GM18907 (cell line): Measurements from ENCODE around the gene CDSN.
"Not testable (repeated sequence)": the region's sequence is repeated elsewhere in the genome, so short reads cannot be mapped to it uniquely, and the experiment has no call there.

Experiments
- ATAC-seq: cut with Tn5 transposase; IDR thresholded peaks from one replicate; pipeline ENCODE4 v1.9.1; 2021; ENCODE audit warnings: mild to moderate bottlenecking, moderate library complexity; ENCODE audit not compliant: unreplicated experiment

CDSN gene

DNA sequence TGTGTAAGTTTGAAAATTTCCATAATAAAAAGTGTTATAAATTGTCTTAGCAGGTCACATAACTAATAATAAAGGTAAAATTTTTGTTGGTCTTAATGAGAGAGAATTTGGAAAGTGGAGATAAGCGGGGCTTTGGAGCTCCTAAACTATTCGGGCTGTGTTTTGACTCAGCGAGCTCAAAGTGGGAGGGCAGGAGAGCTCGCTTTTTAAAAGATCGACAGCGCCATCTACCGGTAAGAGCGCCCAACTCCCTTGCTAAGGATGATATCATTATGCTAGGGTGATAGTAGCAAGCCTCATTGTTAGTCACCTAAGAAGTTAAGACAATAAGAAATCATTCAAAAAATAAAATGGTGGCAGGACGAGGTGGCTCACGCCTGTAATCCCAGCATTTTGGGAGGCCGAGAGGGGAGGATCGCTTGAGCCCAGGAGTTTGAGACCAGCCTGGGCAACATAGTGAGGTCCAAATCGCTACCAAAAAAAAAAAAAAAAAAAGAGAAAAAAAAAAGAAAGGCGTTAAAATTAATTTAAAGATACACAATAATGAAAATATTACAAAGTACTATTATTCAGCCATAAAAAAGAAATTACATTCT, 32.7 kb downstream of the CDSN start:
- no peak for ATAC-seq

DNA sequence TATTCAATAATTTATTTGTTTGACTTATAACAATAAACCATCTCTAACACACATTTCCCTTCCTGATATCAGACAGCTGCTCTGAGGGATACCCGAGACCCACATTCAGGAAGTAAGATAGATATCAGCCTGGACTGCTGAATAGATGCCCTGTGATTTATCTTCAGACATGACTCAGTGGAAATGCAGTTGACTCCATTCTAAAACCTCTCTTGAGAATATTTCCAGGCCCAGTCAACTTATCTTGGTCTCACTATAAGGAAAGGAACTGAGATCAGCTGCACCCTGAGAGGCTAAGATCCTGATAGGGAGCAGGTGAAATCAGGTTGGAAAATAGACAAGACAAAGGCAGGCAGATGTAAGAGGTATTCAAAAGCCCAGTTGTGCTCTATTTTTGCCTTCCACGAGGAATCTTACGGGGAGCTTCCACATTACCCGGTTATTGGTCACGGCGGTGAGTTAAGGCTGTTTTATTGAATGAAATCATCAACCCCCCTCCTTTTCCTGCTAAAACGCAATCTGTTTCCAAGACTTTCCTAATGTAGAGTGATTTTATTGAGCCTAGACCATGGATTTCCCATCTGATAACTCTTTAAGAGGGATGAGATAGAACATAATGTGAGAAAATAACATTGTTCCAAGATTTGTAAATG, 33.3 kb downstream of the CDSN start:
- no peak for ATAC-seq

DNA sequence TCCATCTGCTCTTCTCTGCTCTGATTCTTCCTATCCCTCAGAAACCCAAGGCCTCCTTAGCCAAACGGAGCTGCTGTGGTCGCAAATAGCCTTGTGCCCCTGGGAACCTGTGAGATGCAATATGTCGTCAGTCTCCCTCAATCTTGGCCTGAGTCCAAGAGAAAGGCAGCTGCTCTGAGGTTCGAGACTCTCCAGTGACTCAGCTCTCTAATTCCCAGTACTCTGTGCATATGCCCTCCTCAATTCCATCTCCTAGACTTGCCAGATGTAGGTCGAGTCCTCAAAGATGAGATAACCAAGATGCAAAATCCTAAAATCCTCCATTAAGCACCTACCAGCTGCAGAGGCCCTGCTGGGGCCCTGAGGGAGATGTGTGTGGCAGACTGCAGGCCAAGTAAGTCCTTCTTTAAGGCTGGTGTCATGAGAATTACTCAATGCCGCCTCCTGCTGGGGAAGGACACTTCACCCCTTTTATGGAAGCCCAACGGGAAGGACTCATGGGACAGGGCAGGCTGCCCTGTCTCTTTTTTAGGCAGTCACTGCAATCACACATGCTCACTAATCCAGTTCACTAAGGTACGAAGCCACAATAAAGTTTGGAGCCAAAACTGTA, 36.4 kb downstream of the CDSN start:
- ATAC-seq, result no peak

DNA sequence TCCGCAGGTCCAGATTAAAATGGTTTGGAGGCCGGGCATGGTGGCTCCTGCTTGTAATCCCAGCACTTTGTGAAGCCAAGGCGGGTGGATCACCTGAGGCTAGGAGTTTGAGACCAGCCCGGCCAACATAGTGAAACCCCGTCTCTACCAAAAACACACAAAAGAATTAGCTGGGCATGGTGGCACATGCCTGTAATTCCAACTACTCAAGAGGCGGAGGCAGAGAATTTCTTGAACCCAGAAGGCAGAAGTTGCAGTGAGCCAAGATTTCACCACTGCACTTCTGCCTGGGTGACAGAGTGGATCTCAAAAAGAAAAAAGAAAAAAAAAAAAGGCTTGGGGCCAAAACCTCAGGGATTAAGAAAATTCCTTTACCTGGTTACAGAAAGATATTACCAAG, 38.4 kb downstream of the CDSN start:
- ATAC-seq, result no peak

DNA sequence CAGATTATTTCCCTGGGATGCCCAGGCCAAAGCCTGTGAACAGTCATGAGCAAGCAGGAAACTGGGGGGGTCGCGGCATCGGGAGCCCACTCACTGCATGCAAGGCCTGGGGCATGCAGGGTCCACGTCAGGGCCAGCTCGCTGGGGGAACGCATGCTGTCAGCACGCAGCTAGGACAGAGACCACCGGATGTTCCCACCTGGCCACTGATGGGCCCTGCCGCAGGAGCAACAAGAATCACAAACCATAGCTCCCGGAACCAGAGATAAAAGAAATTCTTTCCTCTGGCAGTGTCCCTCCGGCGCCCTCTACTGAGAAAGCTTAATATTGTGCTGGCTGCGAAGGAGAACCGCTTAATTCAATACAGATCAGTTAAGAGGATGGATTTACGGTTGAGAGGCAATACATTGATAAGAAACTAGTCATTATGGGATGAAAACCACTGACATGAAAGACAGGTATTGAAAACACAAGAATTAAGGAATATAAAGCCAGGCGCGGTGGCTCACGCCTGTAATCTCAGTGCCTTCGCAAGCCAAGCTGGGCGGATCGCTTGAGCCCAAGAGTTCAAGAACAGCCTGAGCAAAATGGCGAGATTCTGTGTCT, 40.5 kb downstream of the CDSN start:
- no peak for ATAC-seq

DNA sequence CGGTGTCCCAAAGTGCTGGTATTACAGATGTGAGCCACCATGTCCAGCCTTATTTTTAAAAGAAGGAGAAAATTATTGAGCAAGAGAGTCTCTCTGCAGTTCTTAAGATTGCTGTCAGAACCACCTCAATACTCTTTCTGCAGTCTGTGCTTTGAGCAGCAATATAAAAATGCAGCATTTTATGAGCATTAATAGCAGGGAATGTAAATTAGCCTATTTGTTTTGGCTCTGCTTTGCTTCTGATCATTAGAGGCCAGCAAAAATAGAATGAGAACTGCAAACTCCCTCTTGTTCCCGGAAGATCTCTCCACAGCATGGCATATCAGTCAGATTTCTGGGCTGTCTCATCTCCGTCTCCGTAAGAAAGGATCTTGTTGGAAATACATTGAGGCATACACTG, 43.6 kb downstream of the CDSN start:
- ATAC-seq, result no peak

DNA sequence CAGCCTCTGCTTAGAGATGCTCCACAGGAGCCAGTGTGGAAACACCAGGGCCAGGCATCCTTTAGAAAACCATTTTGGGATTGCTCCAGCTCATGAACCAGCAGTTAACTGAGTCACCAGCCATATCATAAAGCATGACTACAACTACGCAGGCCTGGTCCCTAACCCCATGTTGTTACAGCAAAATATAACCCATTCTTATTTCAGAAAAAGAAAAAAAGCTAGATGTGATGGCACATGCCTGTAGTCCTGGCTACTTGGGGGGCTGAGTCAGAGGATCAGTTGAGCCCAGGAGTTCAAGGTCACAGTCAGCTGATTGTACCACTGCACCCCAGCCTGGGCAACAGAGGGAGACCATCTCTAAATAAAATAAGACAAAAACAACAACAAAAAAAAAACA, 44.7 kb downstream of the CDSN start:
- ATAC-seq, result no peak

DNA sequence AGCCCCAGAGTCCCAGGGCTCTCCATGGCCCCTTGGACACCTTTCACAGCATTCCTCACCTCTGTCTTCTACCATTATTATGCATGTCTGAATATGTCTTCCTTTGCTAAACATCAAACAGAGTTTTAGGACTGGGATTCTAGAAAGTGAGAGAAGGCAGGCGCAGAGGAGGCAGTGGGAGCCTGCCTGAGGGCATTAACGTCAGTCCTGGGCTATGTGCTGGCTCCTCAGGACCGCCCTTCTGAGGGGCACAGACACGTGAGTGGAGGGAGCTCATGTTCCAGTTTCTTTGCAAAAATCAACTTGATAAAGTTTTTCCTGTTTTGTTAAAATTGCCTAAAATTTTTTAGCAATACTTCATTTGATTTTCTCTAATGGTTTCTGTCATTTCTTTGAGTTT, 45.8 kb downstream of the CDSN start:
- no peak for ATAC-seq

DNA sequence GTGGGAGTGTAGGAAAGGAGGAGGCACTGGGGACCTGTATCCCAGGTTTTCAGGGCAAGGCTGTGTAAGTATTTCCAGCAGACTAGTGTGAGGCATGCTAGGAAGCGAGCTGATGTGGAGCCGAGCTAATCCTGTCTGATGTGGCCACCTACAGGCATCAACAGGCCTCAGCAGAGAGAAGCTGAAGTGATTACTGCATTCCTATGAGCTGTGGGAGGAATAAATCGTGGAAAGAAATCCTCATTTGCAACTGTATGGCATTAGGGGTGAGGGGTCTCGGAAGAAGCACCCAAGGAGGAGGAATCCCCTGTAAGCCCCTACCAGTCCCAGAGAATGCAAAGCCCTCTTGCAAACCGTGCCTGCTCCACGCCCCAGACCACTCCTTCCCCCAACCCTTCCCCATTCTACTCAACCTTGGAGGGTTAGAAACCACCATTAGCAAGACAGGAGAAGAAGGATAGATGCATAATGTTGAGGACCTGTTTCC, 49.5 kb downstream of the CDSN start:
- no peak for ATAC-seq

DNA sequence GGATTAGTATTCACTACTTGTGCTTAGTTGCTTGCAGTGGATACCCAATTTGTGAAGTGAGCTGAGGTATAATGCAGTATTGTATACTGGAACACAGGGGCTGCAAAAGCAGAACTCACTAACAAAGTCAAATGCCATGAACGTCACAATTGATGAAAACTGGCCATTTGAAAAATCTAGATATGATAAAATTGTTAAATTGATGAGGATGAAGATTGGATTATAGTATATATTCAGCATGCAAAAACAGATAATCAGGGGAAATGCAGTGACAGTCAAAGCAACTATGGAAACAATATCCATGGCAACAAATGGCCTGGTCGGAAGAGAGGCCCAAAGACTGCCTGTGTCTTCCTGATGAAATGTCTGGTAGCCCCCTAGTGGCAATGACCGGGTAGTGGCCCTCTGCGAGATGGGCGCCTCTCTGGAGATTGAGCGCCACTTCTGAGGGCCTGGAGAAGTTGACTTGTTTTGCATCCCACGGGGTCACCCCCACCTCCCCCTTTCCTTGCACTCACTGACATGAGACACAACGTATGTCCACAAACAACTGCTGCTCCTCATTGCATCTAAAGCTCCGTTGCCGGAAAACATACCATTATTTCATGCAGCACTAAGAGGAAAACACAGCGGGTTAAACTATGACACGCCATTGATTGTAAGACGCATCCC, 51.4 kb downstream of the CDSN start:
- ATAC-seq, result no peak

DNA sequence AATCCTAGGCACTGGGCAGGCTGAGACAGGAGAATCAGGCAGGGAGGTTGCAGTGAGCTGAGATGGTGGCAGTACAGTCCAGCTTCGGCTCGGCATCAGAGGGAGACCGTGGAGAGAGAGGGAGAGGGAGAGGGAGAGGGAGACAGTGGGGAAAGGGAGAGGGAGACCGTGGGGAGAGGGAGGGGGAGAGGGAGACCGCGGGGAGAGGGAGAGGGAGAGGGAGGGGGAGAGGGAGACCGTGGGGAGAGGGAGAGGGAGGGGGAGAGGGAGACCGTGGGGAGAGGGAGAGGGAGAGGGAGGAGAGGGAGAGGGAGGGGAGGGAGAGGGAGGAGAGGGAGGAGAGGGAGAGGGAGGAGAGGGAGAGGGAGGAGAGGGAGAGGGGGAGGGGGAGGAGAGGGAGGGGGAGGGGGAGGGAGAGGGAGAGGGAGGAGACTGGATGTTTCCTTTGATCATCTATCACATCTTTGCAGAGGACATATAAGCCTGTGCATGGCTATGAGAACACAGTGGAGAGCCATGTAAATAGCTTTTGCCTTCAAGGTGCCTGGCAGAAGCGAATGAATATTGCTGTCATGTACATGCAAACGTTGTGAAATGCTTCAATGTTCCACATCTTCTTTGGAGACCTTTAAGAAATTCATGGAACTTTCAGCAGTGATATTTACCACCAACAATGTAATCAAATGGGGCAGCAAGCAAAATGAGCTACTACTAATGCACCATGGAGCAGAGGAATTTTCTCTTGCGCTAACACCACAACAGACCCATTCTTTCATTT, 52.2 kb downstream of the CDSN start:
- not testable (repeated sequence) for ATAC-seq

DNA sequence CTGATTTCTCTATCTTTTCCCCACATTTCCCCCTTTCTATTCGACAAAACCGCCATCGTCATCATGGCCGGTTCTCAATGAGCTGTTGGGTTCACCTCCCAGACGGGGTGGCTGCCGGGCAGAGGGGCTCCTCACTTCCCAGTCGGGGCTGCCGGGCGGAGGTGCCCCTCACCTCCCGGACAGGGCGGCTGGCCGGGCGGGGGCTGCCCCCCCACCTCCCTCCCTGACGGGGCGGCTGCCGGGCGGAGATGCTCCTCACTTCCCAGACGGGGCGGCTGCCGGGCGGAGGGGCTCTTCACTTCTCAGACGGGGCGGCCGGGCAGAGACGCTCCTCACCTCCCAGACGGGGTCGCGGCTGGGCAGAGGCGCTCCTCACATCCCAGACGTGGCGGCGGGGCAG, 53.2 kb downstream of the CDSN start:
- ATAC-seq, result not testable (repeated sequence)

DNA sequence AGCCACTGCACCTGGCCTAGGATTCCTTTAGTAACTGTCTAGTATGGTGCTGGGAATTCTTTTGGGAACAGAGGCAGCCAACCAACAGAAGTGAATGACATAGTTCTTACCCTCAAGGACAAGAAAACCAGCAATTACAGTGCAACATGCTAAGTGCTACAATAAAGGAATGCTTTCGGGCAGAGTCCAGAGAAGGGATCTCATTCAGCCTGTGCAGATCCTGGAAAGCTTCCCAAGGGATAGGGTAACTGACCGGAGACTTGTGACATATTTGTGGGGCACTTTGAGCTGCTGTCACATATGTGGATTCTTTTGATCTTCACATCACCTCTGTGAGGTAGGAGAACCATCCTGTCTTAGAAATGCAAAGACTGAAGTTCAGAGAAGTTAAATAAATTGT, 54.7 kb downstream of the CDSN start:
- ATAC-seq, result no peak
